SW480 (cell line): Measurements from ENCODE around the gene LYPD6B.
A peak's percentile ranks its signal among the peaks of the same experiment; 100 is the strongest.

Experiments used
- DNase-seq: peaks from one replicate; pipeline ENCODE4 v3.0.0-alpha.2; 2016; ENCODE audit warnings: low spot score

LYPD6B gene

DNA sequence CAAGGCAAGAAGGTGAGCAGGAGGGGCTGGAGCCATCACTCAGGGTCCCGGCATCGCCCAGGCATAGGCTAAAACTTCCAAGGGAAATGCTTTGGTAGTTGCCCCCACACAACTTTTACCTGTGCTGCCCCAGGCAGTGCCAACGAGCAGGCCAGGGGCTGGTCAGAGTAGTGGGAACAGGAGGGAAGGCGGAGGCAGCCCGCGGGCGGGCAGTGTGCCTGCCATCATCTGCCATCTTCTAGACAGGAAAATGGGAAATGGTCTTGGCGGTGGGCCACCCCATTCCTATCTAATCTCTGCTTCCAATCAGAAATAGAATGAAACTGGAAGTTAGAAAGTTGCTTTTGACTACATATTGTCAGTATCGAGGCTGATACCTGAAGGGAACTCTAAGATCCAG lies 26.0 kb upstream of the LYPD6B start:
- DNase-seq: no peak

- DNase-seq: no peak
Measured at GRCh38 chr2:149015501-149015900, 23.0 kb upstream of the LYPD6B start.

DNA sequence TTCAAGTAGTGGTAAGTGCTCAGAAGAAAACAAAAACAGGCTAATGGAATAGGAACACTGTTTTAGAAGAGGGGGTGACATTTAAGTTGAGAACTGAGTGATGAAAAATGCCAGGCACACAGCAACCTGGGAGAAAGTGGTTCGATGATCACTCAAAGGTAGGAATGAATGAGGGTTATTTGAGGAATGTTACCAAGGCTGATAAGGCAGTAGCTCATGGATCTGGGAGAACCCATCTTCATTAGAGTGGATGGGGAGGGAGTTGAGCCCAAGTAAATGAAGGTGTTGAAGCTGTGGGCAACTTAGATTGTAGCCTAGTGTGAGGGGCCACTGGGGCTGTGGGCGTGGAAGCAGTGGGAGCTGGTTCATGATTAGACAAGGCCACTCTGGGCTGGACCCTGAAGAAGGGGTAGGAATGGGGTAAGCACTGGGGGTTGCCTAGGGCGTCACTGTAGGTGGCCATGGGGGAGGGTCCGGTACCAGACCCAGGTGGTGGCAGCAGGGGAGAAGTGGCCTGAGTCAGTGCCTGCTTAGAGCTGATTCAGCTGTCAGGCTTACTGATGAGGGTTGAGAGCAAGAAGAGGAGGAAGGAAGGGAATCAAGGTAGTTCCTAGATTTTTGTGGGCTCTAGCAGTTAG lies 22.5 kb upstream of the LYPD6B start:
- DNase-seq: no peak

GRCh38 chr2:149017116-149017985 lies 21.1 kb upstream of the LYPD6B start:
- DNase-seq: peak; percentile 48

DNA sequence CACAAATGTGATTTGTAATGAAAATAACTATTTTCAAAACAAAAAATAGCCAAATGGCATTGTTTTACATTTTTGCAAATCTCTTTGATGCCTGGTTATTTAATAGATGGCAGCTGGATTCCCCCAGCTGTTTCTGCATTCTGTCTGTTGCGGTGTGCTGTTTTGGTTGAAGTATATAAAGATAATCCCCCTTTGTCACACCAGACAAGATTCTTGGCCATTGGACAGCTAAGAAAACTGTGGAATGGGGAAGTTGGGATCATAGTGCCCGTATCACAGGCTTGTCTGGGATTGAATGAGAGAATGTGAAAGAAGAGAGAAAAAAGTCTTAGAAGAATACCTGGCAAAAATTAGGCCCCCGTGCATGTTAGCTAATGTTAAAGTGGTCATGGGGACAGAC lies 19.5 kb upstream of the LYPD6B start:
- DNase-seq: no peak

GRCh38 chr2:149019768-149020167 lies 18.7 kb upstream of the LYPD6B start:
- no peak for DNase-seq

GRCh38 chr2:149020432-149020851 lies 18.1 kb upstream of the LYPD6B start:
- no peak for DNase-seq

DNA sequence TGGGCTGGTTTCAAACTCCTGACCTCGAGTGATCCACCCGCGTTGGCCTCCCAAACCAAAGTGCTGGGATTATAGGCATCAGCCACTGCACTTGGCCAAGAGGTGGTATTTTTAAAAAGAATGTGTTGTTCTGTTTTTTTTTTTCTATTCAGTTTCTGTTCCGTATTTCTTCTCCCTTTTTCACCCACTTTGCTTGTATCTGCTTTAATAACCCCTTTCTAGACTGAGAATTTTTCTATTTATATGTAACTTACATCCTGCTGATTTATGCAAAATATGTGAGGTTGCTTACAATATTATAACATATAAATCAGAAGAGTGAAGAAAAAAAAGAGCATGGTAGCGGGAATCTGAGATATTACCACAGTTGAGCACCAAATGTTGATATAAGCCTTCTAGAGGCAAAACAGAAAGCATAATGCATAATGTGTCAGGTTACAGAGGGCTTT lies 17.2 kb upstream of the LYPD6B start:
- no peak for DNase-seq

GRCh38 chr2:149021761-149022160 lies 16.7 kb upstream of the LYPD6B start:
- no peak for DNase-seq

- no peak for DNase-seq
Measured at GRCh38 chr2:149023091-149023490, 15.4 kb upstream of the LYPD6B start.

DNA sequence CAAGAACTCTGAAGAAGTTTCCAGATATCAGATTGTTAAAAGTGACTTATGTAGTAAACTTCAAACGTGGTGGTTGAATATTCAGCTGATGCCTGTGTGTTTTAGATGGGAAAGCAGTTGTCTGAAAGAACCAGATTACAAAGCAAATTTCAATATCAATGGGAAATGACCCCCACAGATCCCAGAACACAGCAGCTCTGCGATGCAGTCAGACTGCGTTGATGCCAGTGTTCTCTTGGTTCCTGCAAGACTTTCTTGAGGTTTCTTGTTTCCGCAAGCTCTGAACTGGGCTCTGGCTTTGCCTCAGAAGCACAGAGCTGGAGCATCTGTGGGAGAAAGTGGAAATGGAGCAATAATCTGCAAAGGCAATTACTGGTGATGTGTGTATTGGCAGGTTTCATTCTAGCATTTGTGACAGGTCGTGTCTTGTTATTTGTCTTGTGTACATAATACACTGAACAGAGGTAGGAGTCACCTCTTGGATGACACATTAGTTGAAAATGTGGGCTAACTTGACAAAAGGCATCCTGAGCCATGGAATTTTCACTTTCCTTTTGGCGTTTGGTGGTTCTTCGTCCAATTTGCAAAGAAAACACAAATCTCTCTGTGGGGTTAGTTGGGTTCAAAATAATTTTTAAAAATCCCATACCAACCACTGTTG lies 10.8 kb upstream of the LYPD6B start:
- DNase-seq: no peak

- no peak for DNase-seq
Measured at GRCh38 chr2:149028377-149028776, 10.1 kb upstream of the LYPD6B start.

DNA sequence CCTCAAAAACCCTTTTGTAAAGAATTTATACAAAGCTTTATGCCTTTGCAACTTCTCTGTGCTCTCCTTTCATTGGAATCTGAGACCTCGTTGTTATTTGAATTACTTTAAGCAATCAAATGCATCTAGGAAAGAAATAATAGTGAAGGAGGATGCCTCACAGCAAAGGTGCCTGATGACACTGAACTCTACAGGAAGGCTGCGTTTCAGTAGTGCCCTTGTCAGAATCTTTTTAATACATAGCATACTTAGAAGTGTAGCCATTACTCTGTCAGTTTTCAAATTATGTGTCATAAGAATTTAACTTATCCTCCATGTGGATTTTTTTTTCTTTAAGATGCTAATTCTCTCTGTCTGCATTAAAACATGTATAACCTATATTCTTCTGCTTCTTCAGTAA lies 9.6 kb upstream of the LYPD6B start:
- no peak for DNase-seq

GRCh38 chr2:149029307-149029965 lies 9.1 kb upstream of the LYPD6B start:
- DNase-seq: no peak

GRCh38 chr2:149031396-149031795 lies 7.1 kb upstream of the LYPD6B start:
- no peak for DNase-seq

- peak; percentile 41 for DNase-seq
Measured at GRCh38 chr2:149033716-149034115, 4.8 kb upstream of the LYPD6B start.

DNA sequence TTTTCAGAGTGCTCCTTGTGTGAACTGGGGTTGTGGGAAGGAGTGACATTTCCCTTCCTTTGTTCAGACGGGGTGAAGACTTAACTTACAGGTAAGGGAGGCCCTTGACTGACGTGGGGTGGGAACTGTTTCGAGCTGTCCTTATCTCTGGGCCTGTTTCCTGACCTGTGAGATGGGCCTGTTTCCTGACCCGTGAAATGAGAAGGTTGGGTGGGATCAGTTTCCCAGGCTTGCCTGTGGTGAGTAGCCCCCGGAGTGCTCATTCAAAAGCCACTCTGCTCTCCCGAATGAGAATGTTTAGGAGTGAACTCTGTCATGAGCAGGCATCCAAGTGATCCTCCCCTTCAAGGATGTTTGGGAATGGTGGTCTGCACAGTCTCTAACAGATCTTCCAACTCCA lies 4.1 kb upstream of the LYPD6B start:
- no peak for DNase-seq

DNA sequence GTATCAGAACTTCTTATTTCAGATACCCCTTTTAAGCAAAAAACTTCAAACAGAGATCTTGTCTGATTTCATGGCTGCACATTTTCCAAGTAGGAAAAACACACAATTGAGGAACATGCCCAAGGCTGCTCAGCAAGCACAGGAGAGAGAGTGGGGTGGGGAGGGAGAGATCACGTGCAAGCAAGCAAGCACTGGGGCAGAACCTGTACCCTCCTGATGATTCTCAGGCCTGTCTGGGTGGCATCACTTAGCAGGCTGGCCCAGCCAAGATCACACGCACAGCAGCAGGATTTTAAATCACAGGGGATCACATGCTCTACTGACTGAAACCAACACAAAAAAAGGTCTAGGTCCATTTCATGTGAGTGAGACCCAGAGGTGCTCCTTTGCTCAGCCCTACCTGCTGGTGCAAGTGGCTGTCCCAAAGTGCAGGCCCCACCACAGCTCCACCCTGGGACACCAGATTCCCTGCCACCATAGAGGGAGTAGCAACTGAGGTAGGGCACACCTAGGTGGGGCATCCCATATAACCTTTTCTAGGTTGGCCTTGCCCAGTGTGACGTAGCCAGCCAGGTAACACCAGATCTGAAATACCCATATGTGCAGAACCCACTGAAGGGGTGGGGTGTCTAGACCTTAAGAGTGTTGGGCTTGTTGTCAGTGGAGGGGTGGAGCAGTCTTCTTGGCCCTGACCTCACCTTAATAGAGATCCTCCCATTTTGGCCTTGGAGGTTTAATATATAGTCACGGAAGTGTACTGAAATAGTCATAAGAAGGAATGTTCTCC lies 1.8 kb upstream of the LYPD6B start:
- DNase-seq: no peak

DNA sequence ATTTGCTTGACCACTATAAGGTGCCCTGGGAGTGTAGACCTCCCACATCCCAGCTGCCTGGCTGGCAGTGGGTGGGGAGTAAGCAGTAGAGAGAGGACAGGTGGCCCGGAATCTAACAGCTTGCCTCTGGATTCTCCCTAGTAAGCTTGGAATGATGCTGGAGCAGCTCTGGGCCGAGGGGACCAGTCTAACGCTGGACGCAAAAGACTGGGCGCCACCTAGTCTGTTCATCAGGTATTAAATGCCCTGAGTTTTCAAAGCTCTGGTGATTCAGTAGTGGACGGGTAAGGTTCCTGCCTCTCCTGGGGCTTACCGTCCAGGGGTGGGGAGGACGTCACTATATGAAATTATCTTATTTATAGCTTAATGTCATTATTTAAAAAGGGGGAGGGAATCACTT lies 648 bp upstream of the LYPD6B start:
- DNase-seq: peak; percentile 60

GRCh38 chr2:149039213-149039724 lies 770 bp downstream of the LYPD6B start:
- no peak for DNase-seq

DNA sequence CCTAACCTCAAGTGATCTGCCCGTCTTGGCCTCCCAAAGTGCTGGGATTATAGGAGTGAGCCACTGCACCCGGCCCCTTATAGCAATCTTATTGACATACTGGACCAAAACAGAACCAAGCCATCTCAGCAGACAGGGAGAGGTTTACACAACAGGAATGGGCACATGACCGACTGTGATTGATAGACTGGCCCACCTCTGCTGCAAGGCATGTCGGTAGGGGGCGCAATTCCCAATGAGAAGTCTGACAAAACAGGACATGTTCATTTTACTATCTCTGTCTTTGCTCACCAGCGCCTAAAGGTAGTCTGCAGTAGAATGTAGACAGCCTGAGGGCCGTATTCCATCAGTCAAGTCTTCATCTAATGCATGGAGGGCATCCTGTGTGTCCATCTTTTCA lies 2.0 kb downstream of the LYPD6B start:
- peak; percentile 28 for DNase-seq
